OCI-LY7 (cell line): ENCODE data around the gene ADPRHL1. TPM values are rescaled to one million over a fixed set of nuclear protein-coding genes. Genes with fewer than 3 reads are reported as not detected.

ENCODE experiments used
- BruUV-seq: library from RNA; stranded (reverse); fragments of 400-500 nt; replicated peaks from 2 replicates; lab custom pipeline; 2021; lab: Mats Ljungman, UMichigan
- CTCF ChIA-PET: fragments of 300-600 bp; sonication (Branson Sonifier 250); formaldehyde crosslinking; loops from one replicate; lab custom pipeline; 2022; ENCODE audit warnings: antibody characterized with exemption; ENCODE audit not compliant: unreplicated experiment; lab: Charles Lee
- POLR2A ChIA-PET: fragments of 300-600 bp; sonication (Branson Sonifier 250); formaldehyde crosslinking; loops from one replicate; lab custom pipeline; 2022; ENCODE audit warnings: antibody characterized with exemption; lab: Charles Lee
- DNase-seq: peaks from one replicate; pipeline ENCODE4 v3.0.0-alpha.2; 2015; ENCODE audit warnings: low spot score
- H2AFZ ChIP-seq: fragments of 200-600 bp; sonication (generic), shearing (Covaris generic); 2 replicates; pipeline ENCODE4 v1.6.1; 2014; ENCODE audit warnings: mild to moderate bottlenecking, antibody characterized with exemption, low read length, moderate library complexity
- H3K27ac ChIP-seq: fragments of 200-600 bp; sonication (generic); 2 replicates; pipeline ENCODE4 v1.5.1; 2014; ENCODE audit warnings: mixed run types, low read depth, mild to moderate bottlenecking, moderate library complexity, low read length, inconsistent platforms; ENCODE audit not compliant: poor library complexity, severe bottlenecking
- H3K36me3 ChIP-seq: fragments of 200-600 bp; sonication (generic); 2 replicates; pipeline ENCODE4 v1.6.1; 2014; ENCODE audit warnings: mild to moderate bottlenecking, antibody characterized with exemption, low read length, moderate library complexity, mixed read lengths; ENCODE audit not compliant: insufficient read depth
- H3K4me1 ChIP-seq: fragments of 200-600 bp; sonication (generic); 2 replicates; pipeline ENCODE4 v1.5.1; 2014; ENCODE audit warnings: mild to moderate bottlenecking, low read length; ENCODE audit not compliant: insufficient read depth, poor library complexity, severe bottlenecking
- H3K4me2 ChIP-seq: fragments of 200-600 bp; sonication (generic); 2 replicates; pipeline ENCODE4 v1.6.1; 2014; ENCODE audit warnings: mild to moderate bottlenecking, low read length
- H3K4me3 ChIP-seq: fragments of 200-600 bp; sonication (generic); 2 replicates; pipeline ENCODE4 v1.5.1; 2014; ENCODE audit warnings: mild to moderate bottlenecking, low read depth, low read length; ENCODE audit not compliant: poor library complexity, severe bottlenecking
- H3K79me2 ChIP-seq: fragments of 200-600 bp; sonication (generic); 2 replicates; pipeline ENCODE4 v1.6.1; 2016; ENCODE audit warnings: low read depth, mild to moderate bottlenecking, low read length, moderate library complexity, mixed read lengths; ENCODE audit not compliant: insufficient read depth
- H3K9me2 ChIP-seq: fragments of 200-600 bp; sonication (generic); 2 replicates; pipeline ENCODE4 v1.6.1; 2016; ENCODE audit warnings: mild to moderate bottlenecking, low read length, mixed read lengths; ENCODE audit not compliant: insufficient read depth
- H3K9me3 ChIP-seq: fragments of 200-600 bp; sonication (generic); 2 replicates; pipeline ENCODE4 v1.6.1; 2014; ENCODE audit warnings: mild to moderate bottlenecking, mixed run types, low read length, mixed read lengths
- H4K20me1 ChIP-seq: fragments of 200-600 bp; sonication (generic); 2 replicates; pipeline ENCODE4 v1.6.1; 2014; ENCODE audit warnings: mild to moderate bottlenecking, antibody characterized with exemption, low read length, moderate library complexity, mixed read lengths; ENCODE audit not compliant: insufficient read depth
- CTCF ChIP-seq: fragments of 200-600 bp; sonication (generic); conservative IDR thresholded peaks from 2 replicates; pipeline ENCODE4 v1.5.1; 2014; ENCODE audit warnings: mild to moderate bottlenecking, antibody characterized with exemption, low read length, moderate library complexity, mixed read lengths
- EZH2phosphoT487 ChIP-seq: fragments of 200-600 bp; sonication (generic); IDR thresholded peaks from 2 replicates; pipeline ENCODE4 v1.6.1; 2018; ENCODE audit warnings: low read depth, borderline replicate concordance, mild to moderate bottlenecking, mixed run types, antibody characterized with exemption, low read length, moderate library complexity, mixed read lengths
- intact Hi-C: fragments of 100-400 bp; cut with micrococcal nuclease; formaldehyde crosslinking; loops from one replicate; pipeline ENCODE4 v1.10.0; 2022; ENCODE audit not compliant: unreplicated experiment
- total RNA-seq, 2 experiments: library from RNA; depleted of rRNA in 1 of 2; stranded (reverse); fragments of >200 nt in 1 of 2; shearing (Covaris generic) in 1 of 2; gene quantifications; 2 replicates each; pipeline ENCODE4 v1.2.3, GENCODE V29; 2014 to 2022

Gene ADPRHL1
- total RNA-seq, 2 experiments from 2014 or later = 2.5 to 6.2 TPM

GRCh38 chr13:113358653-113359190 is 94.6 kb downstream of the ADPRHL1 start:
- Histone ChIP-seq H3K4me2 (no peak overlapping the region), H3K4me3 (no peak overlapping the region), H3K9me3 (no peaks in the 10 kb centered on the region), H3K9me2 (no peaks in the 10 kb centered on the region), H3K27ac (no peak overlapping the region), H2AFZ (no peak overlapping the region), H3K4me1 (no peaks in the 10 kb centered on the region), H3K36me3 (no peaks in the 10 kb centered on the region), H4K20me1 (no peaks in the 10 kb centered on the region), H3K79me2 (no peaks in the 10 kb centered on the region)
- ChIA-PET CTCF (no interaction called here), POLR2A (interaction anchor here (0.6 kb wide), 1 partner anchor 192 kb away, joined by 3 read pairs; no protein-coding TSS in a partner anchor)
- TF ChIP-seq EZH2phosphoT487 (no peak), CTCF (no peak)
- no peak for DNase-seq
- intact Hi-C loops = no loop called here
- BruUV-seq = no TSS peak

GRCh38 chr13:113357529-113357928 is 95.8 kb downstream of the ADPRHL1 start:
- Histone ChIP-seq H3K9me3 (no peaks in the 10 kb centered on the region), H3K4me2 (no peak overlapping the region), H3K79me2 (no peaks in the 10 kb centered on the region), H3K27ac (no peak overlapping the region), H3K9me2 (no peaks in the 10 kb centered on the region), H3K4me3 (no peak overlapping the region), H2AFZ (no peak overlapping the region), H4K20me1 (no peaks in the 10 kb centered on the region), H3K4me1 (no peaks in the 10 kb centered on the region), H3K36me3 (no peaks in the 10 kb centered on the region)
- BruUV-seq = no TSS peak
- CTCF ChIA-PET = no interaction called here
- TF ChIP-seq EZH2phosphoT487 = no peak
- TF ChIP-seq CTCF = no peak
- no peak for DNase-seq
- POLR2A ChIA-PET = no interaction called here
- intact Hi-C loops = no loop called here

GRCh38 chr13:113356596-113356995 is 96.7 kb downstream of the ADPRHL1 start:
- H3K4me1 ChIP-seq = no peaks in the 10 kb centered on the region
- no peaks in the 10 kb centered on the region for H4K20me1 ChIP-seq
- H3K9me3 ChIP-seq = no peaks in the 10 kb centered on the region
- ChIA-PET CTCF (no interaction called here), POLR2A (no interaction called here)
- H3K9me2 ChIP-seq = no peaks in the 10 kb centered on the region
- no peak overlapping the region for H3K4me3 ChIP-seq
- TF ChIP-seq CTCF (no peak), EZH2phosphoT487 (no peak)
- no TSS peak for BruUV-seq
- intact Hi-C loops = no loop called here
- no peaks in the 10 kb centered on the region for H3K79me2 ChIP-seq
- no peak overlapping the region for H2AFZ ChIP-seq
- no peaks in the 10 kb centered on the region for H3K36me3 ChIP-seq
- H3K27ac ChIP-seq = no peak overlapping the region
- DNase-seq = no peak
- no peak overlapping the region for H3K4me2 ChIP-seq
